ENCODE results near the gene AMBP. TPM values are rescaled to one million over a fixed set of nuclear protein-coding genes. Genes with fewer than 3 reads are reported as not detected.

Gene AMBP
- total and polyA plus RNA-seq, 2 donors (not counting 1 experiment from before 2014, with no cell fraction given): not detected

GRCh38 chr9:114091711-114092110, 13.6 kb upstream of the AMBP start:
- ChIA-PET CTCF (interaction anchor here (1.1 kb wide), 1 partner anchor 9 kb away, joined by 3 read pairs; no protein-coding TSS in a partner anchor), POLR2A (no interaction called here)
- Mint-ChIP-seq H3K4me3 (no peak overlapping the region), H3K27me3 (peaks cover 26% of the 10 kb centered on the region), H3K27ac (no peak overlapping the region), H3K9me3 (ENCODE audit: insufficient read depth) (no peaks in the 10 kb centered on the region), H3K4me1 (peaks cover 1% of the 10 kb centered on the region)
- Histone ChIP-seq H4K20me1 (ENCODE audit: control insufficient read depth, insufficient read depth, low read length, poor library complexity, severe bottlenecking) (no peaks in the 10 kb centered on the region), H3K9ac (ENCODE audit: low read length) (no peak overlapping the region), H3K27me3 (replicated peaks in 1 of 4; ENCODE audit: control extremely low read depth in 1 of 4, control insufficient read depth in 3 of 4, insufficient read depth in 4 of 4, low read length in 3 of 4) (peaks cover 0 to 12% (median 0%) of the 10 kb centered on the region in 4 experiments), H2AFZ (ENCODE audit: insufficient read depth, low read depth, low read length, poor library complexity, severe bottlenecking) (no peak overlapping the region), H3K79me2 (ENCODE audit: control insufficient read depth, insufficient read depth, low read length) (no peaks in the 10 kb centered on the region), H3K4me2 (replicated peaks; ENCODE audit: low read depth, low read length, poor library complexity, severe bottlenecking) (no peak overlapping the region), H3K27ac (ENCODE audit: low read length in 2 of 2) (no peak overlapping the region), H3K9me3 (ENCODE audit: control extremely low read depth in 1 of 3, control insufficient read depth in 2 of 3, insufficient read depth in 1 of 3, low read length in 2 of 3) (no peaks in the 10 kb centered on the region), H3K4me3 (ENCODE audit: control extremely low read depth in 1 of 5, extremely low read depth in 1 of 5, insufficient read depth in 1 of 5, low read depth in 2 of 5, low read length in 4 of 5) (no peak overlapping the region), H3K36me3 (replicated peaks in 1 of 2; ENCODE audit: control extremely low read depth in 1 of 2, control insufficient read depth in 1 of 2, extremely low read depth in 1 of 2, insufficient read depth in 2 of 2, low read length in 1 of 2) (no peaks in the 10 kb centered on the region), H3K4me1 (ENCODE audit: control insufficient read depth in 2 of 2, insufficient read depth in 2 of 2, low read length in 2 of 2) (no peaks in the 10 kb centered on the region)
- WGBS (ENCODE audit: insufficient coverage): 92% methylated on average over 8 of the region's 8 CpGs
- DNase-seq: no peak
- TF ChIP-seq CTCF (IDR thresholded peaks at IDR 0.05): no peak
- no peak for TF ChIP-seq EZH2 (IDR thresholded peaks at IDR 0.05; ENCODE audit: borderline replicate concordance, insufficient read depth, low read depth, low read length, poor library complexity, severe bottlenecking)
- intact Hi-C loops (cut with micrococcal nuclease): no loop called here
- ATAC-seq (ENCODE audit: low read depth): no peak

DNA sequence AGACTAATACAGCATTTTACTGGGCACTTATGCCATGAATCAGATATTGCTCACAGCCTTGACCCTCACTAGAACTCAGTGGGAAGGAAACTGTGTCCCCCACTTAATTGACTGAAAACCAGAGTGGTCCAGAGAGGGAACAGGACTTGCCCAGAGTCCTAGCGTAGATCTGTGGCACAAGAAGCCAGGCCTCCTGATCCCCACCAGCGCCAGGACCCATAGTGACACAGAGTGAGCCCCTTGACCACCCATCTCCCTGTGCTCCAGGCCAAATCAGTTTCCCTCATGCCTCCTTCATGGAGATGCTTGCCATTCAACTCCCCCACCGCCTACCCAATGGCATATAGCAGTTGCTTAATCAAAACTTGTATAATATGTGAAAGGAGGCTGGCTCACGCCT, 12.7 kb upstream of the AMBP start:
- H3K9me3 Mint-ChIP-seq (ENCODE audit: insufficient read depth): no peaks in the 10 kb centered on the region
- Histone ChIP-seq H3K9me3 (ENCODE audit: control extremely low read depth in 1 of 3, control insufficient read depth in 2 of 3, insufficient read depth in 1 of 3, low read length in 2 of 3) (no peaks in the 10 kb centered on the region), H3K36me3 (replicated peaks in 1 of 2; ENCODE audit: control extremely low read depth in 1 of 2, control insufficient read depth in 1 of 2, extremely low read depth in 1 of 2, insufficient read depth in 2 of 2, low read length in 1 of 2) (no peaks in the 10 kb centered on the region), H4K20me1 (ENCODE audit: control insufficient read depth, insufficient read depth, low read length, poor library complexity, severe bottlenecking) (no peaks in the 10 kb centered on the region), H3K4me1 (ENCODE audit: control insufficient read depth in 2 of 2, insufficient read depth in 2 of 2, low read length in 2 of 2) (no peaks in the 10 kb centered on the region), H3K27me3 (replicated peaks in 1 of 4; ENCODE audit: control extremely low read depth in 1 of 4, control insufficient read depth in 3 of 4, insufficient read depth in 4 of 4, low read length in 3 of 4) (peaks cover 0 to 7% (median 0%) of the 10 kb centered on the region in 4 experiments), H2AFZ (ENCODE audit: insufficient read depth, low read depth, low read length, poor library complexity, severe bottlenecking) (no peak overlapping the region), H3K79me2 (ENCODE audit: control insufficient read depth, insufficient read depth, low read length) (no peaks in the 10 kb centered on the region), H3K27ac (ENCODE audit: low read length in 2 of 2) (no peak overlapping the region), H3K4me2 (replicated peaks; ENCODE audit: low read depth, low read length, poor library complexity, severe bottlenecking) (no peak overlapping the region), H3K4me3 (ENCODE audit: control extremely low read depth in 1 of 5, extremely low read depth in 1 of 5, insufficient read depth in 1 of 5, low read depth in 2 of 5, low read length in 4 of 5) (no peak overlapping the region), H3K9ac (ENCODE audit: low read length) (no peak overlapping the region)
- CTCF ChIA-PET: interaction anchor here (1.0 to 1.1 kb wide), 2 partner anchors 8 to 18 kb away, joined by 3 to 4 read pairs; no protein-coding TSS in a partner anchor
- no peak for DNase-seq
- intact Hi-C loops (cut with micrococcal nuclease): no loop called here
- TF ChIP-seq EZH2 (IDR thresholded peaks at IDR 0.05; ENCODE audit: borderline replicate concordance, insufficient read depth, low read depth, low read length, poor library complexity, severe bottlenecking) (no peak), CTCF (IDR thresholded peaks at IDR 0.05) (no peak)
- no peak overlapping the region for H3K27ac Mint-ChIP-seq
- 93% methylated on average over 2 of the region's 4 CpGs for WGBS (ENCODE audit: insufficient coverage)
- H3K4me1 Mint-ChIP-seq: no peaks in the 10 kb centered on the region
- no peak for ATAC-seq (ENCODE audit: low read depth)
- H3K4me3 Mint-ChIP-seq: no peak overlapping the region
- H3K27me3 Mint-ChIP-seq: peaks cover 22% of the 10 kb centered on the region
- POLR2A ChIA-PET: no interaction called here
